Measurements from ENCODE around the gene RIOK2. TPM values are rescaled to one million over a fixed set of nuclear protein-coding genes. Genes with fewer than 3 reads are reported as not detected.

Gene RIOK2
- total and polyA plus RNA-seq, 10 of the 15 experiments (the other 5 are each of a cell fraction or from before 2014, with no cell fraction given): 23.0 to 69.1 (median 33.3) TPM

- Histone ChIP-seq H3K79me2 (ENCODE audit: control insufficient read depth, insufficient read depth, low read length) (no peaks in the 10 kb centered on the region), H4K20me1 (ENCODE audit: control insufficient read depth, insufficient read depth) (no peaks in the 10 kb centered on the region), H3K27me3 (replicated peaks in 1 of 2; ENCODE audit: control insufficient read depth in 2 of 2, insufficient read depth in 2 of 2, low read length in 1 of 2) (no peaks in the 10 kb centered on the region), H3K9ac (ENCODE audit: control insufficient read depth, insufficient read depth, low read length) (no peak overlapping the region), H3K9me3 (replicated peaks; ENCODE audit: control insufficient read depth, insufficient read depth, low read length) (no peaks in the 10 kb centered on the region), H2AFZ (ENCODE audit: control insufficient read depth, low read depth, low read length) (no peak overlapping the region), H3K4me2 (ENCODE audit: control insufficient read depth, insufficient read depth) (no peak overlapping the region), H3K4me1 (ENCODE audit: control insufficient read depth, insufficient read depth, low read length) (no peaks in the 10 kb centered on the region), H3K4me3 (no peak overlapping the region), H3K36me3 (ENCODE audit: control insufficient read depth in 2 of 2, insufficient read depth in 2 of 2, low read length in 1 of 2) (no peaks in the 10 kb centered on the region), H3K27ac (ENCODE audit: control insufficient read depth, insufficient read depth) (no peak overlapping the region)
- ATAC-seq: no peak
- intact Hi-C loops (cut with micrococcal nuclease; ENCODE audit: unreplicated experiment): loop anchor here (5.0 kb wide), 1 partner anchor 99 kb away; no protein-coding TSS in a partner anchor
- FAIRE-seq: no peak
- DNase-seq (ENCODE audit: low read depth, low spot score): no peak
- no TSS peak for BruUV-seq (replicated peaks)
- TF ChIP-seq FOXK2 (IDR thresholded peaks at IDR 0.05): no peak
- no peak for TF ChIP-seq ZBTB4 (CRISPR knock-in tag; IDR thresholded peaks at IDR 0.05)
- TF ChIP-seq CREB1 (IDR thresholded peaks at IDR 0.05; ENCODE audit: low read depth): no peak
- no peak for TF ChIP-seq PML (IDR thresholded peaks at IDR 0.05; ENCODE audit: low read length)
- TF ChIP-seq EP300 (IDR thresholded peaks at IDR 0.05; ENCODE audit: borderline replicate concordance in 1 of 2, control insufficient read depth in 1 of 2, low read depth in 2 of 2, low read length in 2 of 2): no peak
- TF ChIP-seq POU2F2 (IDR thresholded peaks at IDR 0.05; ENCODE audit: borderline replicate concordance, low read depth, low read length): no peak
- no peak for TF ChIP-seq STAT1 (conservative IDR thresholded peaks at IDR 0.05)
- no peak for TF ChIP-seq BHLHE40 (IDR thresholded peaks at IDR 0.05; ENCODE audit: borderline replicate concordance in 1 of 2, low read depth in 2 of 2, low read length in 1 of 2)
- no peak for TF ChIP-seq BCLAF1 (IDR thresholded peaks at IDR 0.05)
- TF ChIP-seq MXI1 (IDR thresholded peaks at IDR 0.05; ENCODE audit: low read depth, low read length): no peak
- no peak for TF ChIP-seq ZBED1 (IDR thresholded peaks at IDR 0.05; ENCODE audit: borderline replicate concordance)
- TF ChIP-seq CUX1 (IDR thresholded peaks at IDR 0.05; ENCODE audit: insufficient replicate concordance, low read depth, low read length): no peak
- POLR2A ChIA-PET: interaction anchor here (0.8 kb wide), 1 partner anchor 26 kb away, joined by 3 read pairs; no protein-coding TSS in a partner anchor
- in situ Hi-C loops (cut with MboI): loop anchor here (5.0 kb wide), 1 partner anchor 94 kb away; no protein-coding TSS in a partner anchor
- SMC1A ChIA-PET (ENCODE audit: uncharacterized antibody, unreplicated experiment): interaction anchor here (0.6 to 4.5 kb wide), 12 partner anchors 15 to 389 kb away, joined by 3 to 106 read pairs (median 4); no protein-coding TSS in a partner anchor
- CTCF ChIA-PET: interaction anchor here (1.0 to 8.0 kb wide), 13 partner anchors 21 to 397 kb away, joined by 3 to 165 read pairs (median 4); no protein-coding TSS in a partner anchor
- 54% methylated on average over 4 of the region's 4 CpGs for WGBS (ENCODE audit: insufficient coverage, insufficient replicate concordance, low lambda C conversion rate, missing lambda C conversion rate)
- RAD21 ChIA-PET (ENCODE audit: unreplicated experiment): interaction anchor here (0.9 to 6.5 kb wide), 10 partner anchors 17 to 394 kb away, joined by 3 to 86 read pairs (median 11); no protein-coding TSS in a partner anchor
These were observed 42.0 kb downstream of the RIOK2 start for GRCh38 chr5:97141031-97141430.

All from GM12878 (cell line).